MCF 10A (cell line): ENCODE data around the gene MT1X. TPM values are rescaled to one million over a fixed set of nuclear protein-coding genes. Genes with fewer than 3 reads are reported as not detected.
"Not testable (repeated sequence)": the region's sequence is repeated elsewhere in the genome, so short reads cannot be mapped to it uniquely, and the experiment has no call there.

Experiments
- BruUV-seq: library from RNA; stranded (reverse); fragments of 400-500 nt; replicated peaks from 2 replicates; lab custom pipeline; 2021; lab: Mats Ljungman, UMichigan
- CTCF ChIA-PET: fragments of 300-600 bp; sonication (Branson Sonifier 250); formaldehyde crosslinking; extraction: SDS; loops from one replicate; lab custom pipeline; 2021; ENCODE audit warnings: antibody characterized with exemption, inconsistent platforms; lab: Yijun Ruan, JAX
- POLR2A ChIA-PET: fragments of 300-600, 350-650 bp; sonication (Branson Sonifier 250); formaldehyde crosslinking; extraction: SDS; loops from one replicate; lab custom pipeline; 2020; ENCODE audit warnings: antibody characterized with exemption, inconsistent platforms; lab: Yijun Ruan, JAX
- DNase-seq: peaks from one replicate; pipeline ENCODE4 v3.0.0-alpha.2; 2018; ENCODE audit not compliant: unreplicated experiment
- H3K27ac Mint-ChIP-seq: one replicate; pipeline ENCODE4 v1.8.0; 2022; ENCODE audit warnings: mild to moderate bottlenecking, low read depth, mixed read lengths; ENCODE audit not compliant: unreplicated experiment
- H3K27me3 Mint-ChIP-seq: one replicate; pipeline ENCODE4 v1.8.0; 2022; ENCODE audit warnings: mixed read lengths; ENCODE audit not compliant: insufficient read depth, unreplicated experiment
- H3K36me3 Mint-ChIP-seq: one replicate; pipeline ENCODE4 v1.8.0; 2022; ENCODE audit warnings: mild to moderate bottlenecking, moderate library complexity, mixed read lengths; ENCODE audit not compliant: insufficient read depth, unreplicated experiment
- H3K4me1 Mint-ChIP-seq: one replicate; pipeline ENCODE4 v1.8.0; 2022; ENCODE audit warnings: mixed read lengths; ENCODE audit not compliant: insufficient read depth, unreplicated experiment
- H3K4me3 Mint-ChIP-seq: one replicate; pipeline ENCODE4 v1.8.0; 2022; ENCODE audit warnings: mild to moderate bottlenecking, moderate library complexity, mixed read lengths; ENCODE audit not compliant: unreplicated experiment
- H3K9me3 Mint-ChIP-seq: one replicate; pipeline ENCODE4 v1.8.0; 2022; ENCODE audit warnings: mixed read lengths; ENCODE audit not compliant: unreplicated experiment
- CTCF ChIP-seq: fragments of 200-600 bp; IDR thresholded peaks from one replicate; pipeline ENCODE4 v1.8.0; 2022; ENCODE audit warnings: antibody characterized with exemption, mild to moderate bottlenecking; ENCODE audit not compliant: unreplicated experiment
- intact Hi-C: fragments of 100-400 bp; cut with micrococcal nuclease; formaldehyde crosslinking; loops from 2 replicates; pipeline ENCODE4 v1.14.1; 2022
- total RNA-seq: library from RNA; stranded (reverse); gene quantifications from 2 replicates; pipeline ENCODE4 v1.2.3, GENCODE V29; 2022

The MT1X gene
- total RNA-seq, 1 experiment from 2014 or later = 108 TPM

GRCh38 chr16:56658327-56658875, 23.9 kb upstream of the MT1X start:
- TF ChIP-seq CTCF = no peak

GRCh38 chr16:56662357-56663354, 19.6 kb upstream of the MT1X start:
- H3K4me3 Mint-ChIP-seq = no peak overlapping the region
- no peak overlapping the region for H3K27ac Mint-ChIP-seq
- no peaks in the 10 kb centered on the region for H3K9me3 Mint-ChIP-seq
- BruUV-seq = no TSS peak
- ChIA-PET CTCF (no interaction called here), POLR2A (no interaction called here)
- no peak for DNase-seq
- intact Hi-C loops = no loop called here
- no peak for TF ChIP-seq CTCF
- H3K4me1 Mint-ChIP-seq = peaks cover 6% of the 10 kb centered on the region
- H3K27me3 Mint-ChIP-seq = no peaks in the 10 kb centered on the region
- no peaks in the 10 kb centered on the region for H3K36me3 Mint-ChIP-seq

More at GRCh38 chr16:56658327-56658875, 23.9 kb upstream of the MT1X start:
- intact Hi-C loops = no loop called here
- H3K27me3 Mint-ChIP-seq = no peaks in the 10 kb centered on the region
- no TSS peak for BruUV-seq
- DNase-seq = no peak
- H3K27ac Mint-ChIP-seq = no peak overlapping the region
- POLR2A ChIA-PET = interaction anchor here (0.5 to 5.6 kb wide), 8 partner anchors 15 to 206 kb away, joined by 3 to 60 read pairs (median 5); partner anchors contain the start of genes MT1E and MT1X
- CTCF ChIA-PET = interaction anchor here (0.6 kb wide), 1 partner anchor 15 kb away, joined by 3 read pairs; no protein-coding TSS in a partner anchor
- H3K4me3 Mint-ChIP-seq = peak overlapping the region; percentile 77
- no peaks in the 10 kb centered on the region for H3K9me3 Mint-ChIP-seq
- H3K4me1 Mint-ChIP-seq = peaks cover 21% of the 10 kb centered on the region
- peaks cover 4% of the 10 kb centered on the region for H3K36me3 Mint-ChIP-seq

GRCh38 chr16:56664506-56664905, 17.8 kb upstream of the MT1X start:
- BruUV-seq = no TSS peak
- POLR2A ChIA-PET = no interaction called here
- intact Hi-C loops = no loop called here
- CTCF ChIA-PET = interaction anchor here (0.6 kb wide), 1 partner anchor 103 kb away, joined by 3 read pairs; no protein-coding TSS in a partner anchor
- Mint-ChIP-seq H3K36me3 (no peaks in the 10 kb centered on the region), H3K27ac (no peak overlapping the region), H3K4me3 (no peak overlapping the region), H3K27me3 (peaks cover 9% of the 10 kb centered on the region), H3K4me1 (no peaks in the 10 kb centered on the region), H3K9me3 (no peaks in the 10 kb centered on the region)
- DNase-seq = no peak
- TF ChIP-seq CTCF = no peak

- BruUV-seq, H3K36me3 Mint-ChIP-seq, H3K9me3 Mint-ChIP-seq, H3K4me1 Mint-ChIP-seq, H3K27me3 Mint-ChIP-seq, H3K4me3 Mint-ChIP-seq, intact Hi-C loops, H3K27ac Mint-ChIP-seq, DNase-seq: not testable (repeated sequence)
- POLR2A ChIA-PET = interaction anchor here (1.5 kb wide), 1 partner anchor 39 kb away, joined by 3 read pairs; no protein-coding TSS in a partner anchor
- CTCF ChIA-PET = interaction anchor here (0.6 kb wide), 1 partner anchor 14 kb away, joined by 3 read pairs; no protein-coding TSS in a partner anchor
These were observed 16.7 kb upstream of the MT1X start for GRCh38 chr16:56665286-56666261.
